Medulla oblongata (tissue), 1 donor: ENCODE results near the gene CCDC178.
"Not testable (repeated sequence)": the region's sequence is repeated elsewhere in the genome, so short reads cannot be mapped to it uniquely, and the experiment has no call there.

Experiments
- DNase-seq: peaks from one replicate; pipeline ENCODE4 v3.0.0-alpha.2; 2015; ENCODE audit errors: extremely low spot score

CCDC178 gene

GRCh38 chr18:33440060-33441043 lies at the start of gene CCDC178:
Gene CCDC178, minus strand, starts transcription at chr18:33440721. Its CDS starts 28,633 bp downstream, at chr18:33412088.
- DNase-seq = peak; percentile 57

GRCh38 chr18:33483908-33484307 lies 43.4 kb upstream of the CCDC178 start:
- no peak for DNase-seq

- no peak for DNase-seq
These were observed 32.0 kb upstream of the CCDC178 start for GRCh38 chr18:33472509-33472908.

- DNase-seq = no peak
These were observed 29.7 kb upstream of the CCDC178 start for GRCh38 chr18:33470216-33470615.

GRCh38 chr18:33469699-33470098 lies 29.2 kb upstream of the CCDC178 start:
- DNase-seq = no peak

GRCh38 chr18:33467531-33467930 lies 27.0 kb upstream of the CCDC178 start:
- no peak for DNase-seq

- no peak for DNase-seq
These were observed 26.3 kb upstream of the CCDC178 start for GRCh38 chr18:33466822-33467221.

GRCh38 chr18:33460681-33461080 lies 20.2 kb upstream of the CCDC178 start:
- DNase-seq = no peak

- DNase-seq = no peak
These were observed 19.1 kb upstream of the CCDC178 start for GRCh38 chr18:33459612-33460011.

- no peak for DNase-seq
These were observed 6.1 kb upstream of the CCDC178 start for GRCh38 chr18:33446604-33447003.

- no peak for DNase-seq
These were observed 4.2 kb upstream of the CCDC178 start for GRCh38 chr18:33444709-33445108.

- DNase-seq = no peak
These were observed 7.7 kb downstream of the CCDC178 start for GRCh38 chr18:33432857-33433256.

GRCh38 chr18:33427549-33427948 lies 13.0 kb downstream of the CCDC178 start:
- no peak for DNase-seq

- DNase-seq = no peak
These were observed 16.1 kb downstream of the CCDC178 start for GRCh38 chr18:33424266-33424946.

GRCh38 chr18:33421225-33421624 lies 19.3 kb downstream of the CCDC178 start:
- no peak for DNase-seq

GRCh38 chr18:33404244-33404873 lies 36.2 kb downstream of the CCDC178 start:
- no peak for DNase-seq

- not testable (repeated sequence) for DNase-seq
These were observed 41.6 kb downstream of the CCDC178 start for GRCh38 chr18:33398939-33399338.

- no peak for DNase-seq
These were observed 64.7 kb downstream of the CCDC178 start for GRCh38 chr18:33375829-33376228.

- DNase-seq = no peak
These were observed 68.1 kb downstream of the CCDC178 start for GRCh38 chr18:33372442-33372841.

- no peak for DNase-seq
These were observed 70.6 kb downstream of the CCDC178 start for GRCh38 chr18:33369711-33370449.

GRCh38 chr18:33356735-33357134 lies 83.8 kb downstream of the CCDC178 start:
- DNase-seq = no peak

- DNase-seq = no peak
These were observed 84.8 kb downstream of the CCDC178 start for GRCh38 chr18:33355756-33356155.
